Measurements from ENCODE around the gene PPP6R2. TPM values are rescaled to one million over a fixed set of nuclear protein-coding genes. Genes with fewer than 3 reads are reported as not detected.

PPP6R2 gene
- total and polyA plus RNA-seq, 9 of the 15 experiments (the other 6 are each of a cell fraction or from before 2014, with no cell fraction given): 0.32 to 39.8 (median 21.4) TPM

DNA sequence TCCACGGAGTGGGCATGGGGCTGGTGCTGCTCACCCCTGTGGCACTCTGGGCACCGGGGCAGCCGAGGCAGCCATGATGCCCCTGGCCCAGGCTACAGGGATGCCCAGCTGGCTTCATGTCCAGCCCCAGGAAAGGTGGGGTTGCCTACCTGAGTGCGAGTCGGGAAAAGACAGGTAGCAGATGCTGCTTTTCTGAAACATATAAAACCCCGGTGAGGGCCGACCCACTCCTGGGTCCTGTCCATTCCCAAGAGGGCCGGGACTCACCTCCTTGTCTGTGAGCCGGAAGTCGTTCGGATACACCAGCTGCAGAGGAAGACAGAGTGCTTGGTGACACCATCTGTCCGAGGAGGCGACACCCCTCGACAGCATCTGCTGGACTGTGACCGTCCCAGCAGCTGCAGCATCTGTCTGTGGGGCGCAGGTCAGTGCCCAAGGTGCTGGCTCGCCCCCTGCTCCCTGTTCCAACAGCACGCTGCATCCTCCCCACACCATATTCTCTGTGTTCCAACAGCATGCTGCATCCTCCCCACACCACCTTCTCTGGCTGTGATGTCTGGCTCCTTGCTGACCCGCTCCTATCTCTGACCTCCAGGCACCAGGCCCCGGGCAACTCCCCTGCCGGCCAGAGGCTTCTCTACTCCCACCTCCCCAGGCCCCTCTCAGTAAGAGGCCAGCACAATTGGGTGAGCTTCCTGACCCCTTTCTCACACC lies 24.3 kb upstream of the PPP6R2 start (continued):
- TF ChIP-seq, protein P1, sequence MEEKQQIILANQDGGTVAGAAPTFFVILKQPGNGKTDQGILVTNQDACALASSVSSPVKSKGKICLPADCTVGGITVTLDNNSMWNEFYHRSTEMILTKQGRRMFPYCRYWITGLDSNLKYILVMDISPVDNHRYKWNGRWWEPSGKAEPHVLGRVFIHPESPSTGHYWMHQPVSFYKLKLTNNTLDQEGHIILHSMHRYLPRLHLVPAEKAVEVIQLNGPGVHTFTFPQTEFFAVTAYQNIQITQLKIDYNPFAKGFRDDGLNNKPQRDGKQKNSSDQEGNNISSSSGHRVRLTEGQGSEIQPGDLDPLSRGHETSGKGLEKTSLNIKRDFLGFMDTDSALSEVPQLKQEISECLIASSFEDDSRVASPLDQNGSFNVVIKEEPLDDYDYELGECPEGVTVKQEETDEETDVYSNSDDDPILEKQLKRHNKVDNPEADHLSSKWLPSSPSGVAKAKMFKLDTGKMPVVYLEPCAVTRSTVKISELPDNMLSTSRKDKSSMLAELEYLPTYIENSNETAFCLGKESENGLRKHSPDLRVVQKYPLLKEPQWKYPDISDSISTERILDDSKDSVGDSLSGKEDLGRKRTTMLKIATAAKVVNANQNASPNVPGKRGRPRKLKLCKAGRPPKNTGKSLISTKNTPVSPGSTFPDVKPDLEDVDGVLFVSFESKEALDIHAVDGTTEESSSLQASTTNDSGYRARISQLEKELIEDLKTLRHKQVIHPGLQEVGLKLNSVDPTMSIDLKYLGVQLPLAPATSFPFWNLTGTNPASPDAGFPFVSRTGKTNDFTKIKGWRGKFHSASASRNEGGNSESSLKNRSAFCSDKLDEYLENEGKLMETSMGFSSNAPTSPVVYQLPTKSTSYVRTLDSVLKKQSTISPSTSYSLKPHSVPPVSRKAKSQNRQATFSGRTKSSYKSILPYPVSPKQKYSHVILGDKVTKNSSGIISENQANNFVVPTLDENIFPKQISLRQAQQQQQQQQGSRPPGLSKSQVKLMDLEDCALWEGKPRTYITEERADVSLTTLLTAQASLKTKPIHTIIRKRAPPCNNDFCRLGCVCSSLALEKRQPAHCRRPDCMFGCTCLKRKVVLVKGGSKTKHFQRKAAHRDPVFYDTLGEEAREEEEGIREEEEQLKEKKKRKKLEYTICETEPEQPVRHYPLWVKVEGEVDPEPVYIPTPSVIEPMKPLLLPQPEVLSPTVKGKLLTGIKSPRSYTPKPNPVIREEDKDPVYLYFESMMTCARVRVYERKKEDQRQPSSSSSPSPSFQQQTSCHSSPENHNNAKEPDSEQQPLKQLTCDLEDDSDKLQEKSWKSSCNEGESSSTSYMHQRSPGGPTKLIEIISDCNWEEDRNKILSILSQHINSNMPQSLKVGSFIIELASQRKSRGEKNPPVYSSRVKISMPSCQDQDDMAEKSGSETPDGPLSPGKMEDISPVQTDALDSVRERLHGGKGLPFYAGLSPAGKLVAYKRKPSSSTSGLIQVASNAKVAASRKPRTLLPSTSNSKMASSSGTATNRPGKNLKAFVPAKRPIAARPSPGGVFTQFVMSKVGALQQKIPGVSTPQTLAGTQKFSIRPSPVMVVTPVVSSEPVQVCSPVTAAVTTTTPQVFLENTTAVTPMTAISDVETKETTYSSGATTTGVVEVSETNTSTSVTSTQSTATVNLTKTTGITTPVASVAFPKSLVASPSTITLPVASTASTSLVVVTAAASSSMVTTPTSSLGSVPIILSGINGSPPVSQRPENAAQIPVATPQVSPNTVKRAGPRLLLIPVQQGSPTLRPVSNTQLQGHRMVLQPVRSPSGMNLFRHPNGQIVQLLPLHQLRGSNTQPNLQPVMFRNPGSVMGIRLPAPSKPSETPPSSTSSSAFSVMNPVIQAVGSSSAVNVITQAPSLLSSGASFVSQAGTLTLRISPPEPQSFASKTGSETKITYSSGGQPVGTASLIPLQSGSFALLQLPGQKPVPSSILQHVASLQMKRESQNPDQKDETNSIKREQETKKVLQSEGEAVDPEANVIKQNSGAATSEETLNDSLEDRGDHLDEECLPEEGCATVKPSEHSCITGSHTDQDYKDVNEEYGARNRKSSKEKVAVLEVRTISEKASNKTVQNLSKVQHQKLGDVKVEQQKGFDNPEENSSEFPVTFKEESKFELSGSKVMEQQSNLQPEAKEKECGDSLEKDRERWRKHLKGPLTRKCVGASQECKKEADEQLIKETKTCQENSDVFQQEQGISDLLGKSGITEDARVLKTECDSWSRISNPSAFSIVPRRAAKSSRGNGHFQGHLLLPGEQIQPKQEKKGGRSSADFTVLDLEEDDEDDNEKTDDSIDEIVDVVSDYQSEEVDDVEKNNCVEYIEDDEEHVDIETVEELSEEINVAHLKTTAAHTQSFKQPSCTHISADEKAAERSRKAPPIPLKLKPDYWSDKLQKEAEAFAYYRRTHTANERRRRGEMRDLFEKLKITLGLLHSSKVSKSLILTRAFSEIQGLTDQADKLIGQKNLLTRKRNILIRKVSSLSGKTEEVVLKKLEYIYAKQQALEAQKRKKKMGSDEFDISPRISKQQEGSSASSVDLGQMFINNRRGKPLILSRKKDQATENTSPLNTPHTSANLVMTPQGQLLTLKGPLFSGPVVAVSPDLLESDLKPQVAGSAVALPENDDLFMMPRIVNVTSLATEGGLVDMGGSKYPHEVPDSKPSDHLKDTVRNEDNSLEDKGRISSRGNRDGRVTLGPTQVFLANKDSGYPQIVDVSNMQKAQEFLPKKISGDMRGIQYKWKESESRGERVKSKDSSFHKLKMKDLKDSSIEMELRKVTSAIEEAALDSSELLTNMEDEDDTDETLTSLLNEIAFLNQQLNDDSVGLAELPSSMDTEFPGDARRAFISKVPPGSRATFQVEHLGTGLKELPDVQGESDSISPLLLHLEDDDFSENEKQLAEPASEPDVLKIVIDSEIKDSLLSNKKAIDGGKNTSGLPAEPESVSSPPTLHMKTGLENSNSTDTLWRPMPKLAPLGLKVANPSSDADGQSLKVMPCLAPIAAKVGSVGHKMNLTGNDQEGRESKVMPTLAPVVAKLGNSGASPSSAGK (IDR thresholded peaks at IDR 0.05): peak; percentile 65; the same call in 1 of the 2 replicates
- TF ChIP-seq POLR3A (IDR thresholded peaks at IDR 0.05; ENCODE audit: borderline replicate concordance, extremely low read depth, insufficient read depth, insufficient read length): no peak
- TF ChIP-seq NFE2L1 (tag; IDR thresholded peaks at IDR 0.05; ENCODE audit: borderline replicate concordance, low read depth): no peak
- peak; percentile 70; the same call in 1 of the 2 replicates for TF ChIP-seq GATA2 (CRISPR knock-in tag; IDR thresholded peaks at IDR 0.05)
- TF ChIP-seq SRSF3 (IDR thresholded peaks at IDR 0.05; ENCODE audit: insufficient read depth, low read length): no peak
- no peak for TF ChIP-seq IFI16 (CRISPR knock-in tag; IDR thresholded peaks at IDR 0.05)
- TF ChIP-seq YBX1 (IDR thresholded peaks at IDR 0.05): no peak
- TF ChIP-seq, protein P2, sequence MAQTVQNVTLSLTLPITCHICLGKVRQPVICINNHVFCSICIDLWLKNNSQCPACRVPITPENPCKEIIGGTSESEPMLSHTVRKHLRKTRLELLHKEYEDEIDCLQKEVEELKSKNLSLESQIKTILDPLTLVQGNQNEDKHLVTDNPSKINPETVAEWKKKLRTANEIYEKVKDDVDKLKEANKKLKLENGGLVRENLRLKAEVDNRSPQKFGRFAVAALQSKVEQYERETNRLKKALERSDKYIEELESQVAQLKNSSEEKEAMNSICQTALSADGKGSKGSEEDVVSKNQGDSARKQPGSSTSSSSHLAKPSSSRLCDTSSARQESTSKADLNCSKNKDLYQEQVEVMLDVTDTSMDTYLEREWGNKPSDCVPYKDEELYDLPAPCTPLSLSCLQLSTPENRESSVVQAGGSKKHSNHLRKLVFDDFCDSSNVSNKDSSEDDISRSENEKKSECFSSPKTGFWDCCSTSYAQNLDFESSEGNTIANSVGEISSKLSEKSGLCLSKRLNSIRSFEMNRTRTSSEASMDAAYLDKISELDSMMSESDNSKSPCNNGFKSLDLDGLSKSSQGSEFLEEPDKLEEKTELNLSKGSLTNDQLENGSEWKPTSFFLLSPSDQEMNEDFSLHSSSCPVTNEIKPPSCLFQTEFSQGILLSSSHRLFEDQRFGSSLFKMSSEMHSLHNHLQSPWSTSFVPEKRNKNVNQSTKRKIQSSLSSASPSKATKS (CRISPR knock-in tag; IDR thresholded peaks at IDR 0.05): no peak
- no peak for TF ChIP-seq RFX5 (IDR thresholded peaks at IDR 0.05; ENCODE audit: low read depth, low read length)
